SJCRH30 (cell line): Measurements from ENCODE around the gene KDM4B. TPM values are rescaled to one million over a fixed set of nuclear protein-coding genes. Genes with fewer than 3 reads are reported as not detected.

ENCODE experiments used
- DNase-seq, 2 experiments: peaks; one replicate each; pipeline ENCODE4 v3.0.0-alpha.2; 2015 to 2020
- H3K27ac ChIP-seq: fragments of 250-450 bp; sonication (Bioruptor Pico); 2 replicates; pipeline ENCODE4 v1.5.1; 2020; ENCODE audit warnings: mild to moderate bottlenecking, moderate library complexity
- H3K27me3 ChIP-seq: fragments of 250-450 bp; sonication (Bioruptor Pico); 2 replicates; pipeline ENCODE4 v1.5.1; 2020; ENCODE audit warnings: mild to moderate bottlenecking, moderate library complexity
- H3K36me3 ChIP-seq: fragments of 250-450 bp; sonication (Bioruptor Pico); 2 replicates; pipeline ENCODE4 v1.5.1; 2020; ENCODE audit warnings: mild to moderate bottlenecking, moderate library complexity
- H3K4me1 ChIP-seq: fragments of 250-450 bp; sonication (Bioruptor Pico); 2 replicates; pipeline ENCODE4 v1.5.1; 2020; ENCODE audit warnings: mild to moderate bottlenecking, moderate library complexity
- H3K4me3 ChIP-seq: fragments of 250-450 bp; sonication (Bioruptor Pico); 2 replicates; pipeline ENCODE4 v1.5.1; 2020; ENCODE audit warnings: mild to moderate bottlenecking, moderate library complexity
- H3K9me3 ChIP-seq: fragments of 250-450 bp; sonication (Bioruptor Pico); replicated peaks from 2 replicates; pipeline ENCODE4 v1.5.1; 2020; ENCODE audit warnings: mild to moderate bottlenecking, moderate library complexity
- total RNA-seq: library from RNA; depleted of rRNA; stranded (reverse); fragments of >200 nt; shearing (Covaris generic); gene quantifications from 2 replicates; pipeline ENCODE4 v1.2.3, GENCODE V29; 2014

Gene KDM4B
- total RNA-seq, 1 experiment from 2014 or later: 16.2 TPM

- no peaks in the 10 kb centered on the region; the same call in 1 of the 2 replicates for H3K36me3 ChIP-seq
- no peaks in the 10 kb centered on the region for H3K27me3 ChIP-seq
- H3K4me3 ChIP-seq: no peak overlapping the region
- H3K27ac ChIP-seq: no peak overlapping the region
- H3K4me1 ChIP-seq: no peaks in the 10 kb centered on the region
- DNase-seq: no peak
- H3K9me3 ChIP-seq: no peaks in the 10 kb centered on the region
Measured at GRCh38 chr19:5074407-5074806, 105.5 kb downstream of the KDM4B start.

GRCh38 chr19:5074830-5075394 is 106.0 kb downstream of the KDM4B start:
- DNase-seq: no peak
- Histone ChIP-seq H3K9me3 (no peaks in the 10 kb centered on the region), H3K27ac (no peak overlapping the region), H3K27me3 (no peaks in the 10 kb centered on the region), H3K4me1 (no peaks in the 10 kb centered on the region), H3K4me3 (no peak overlapping the region), H3K36me3 (no peaks in the 10 kb centered on the region; the same call in 1 of the 2 replicates)

- H3K9me3 ChIP-seq: no peaks in the 10 kb centered on the region
- no peaks in the 10 kb centered on the region for H3K4me1 ChIP-seq
- no peaks in the 10 kb centered on the region; the same call in 1 of the 2 replicates for H3K36me3 ChIP-seq
- no peak overlapping the region for H3K27ac ChIP-seq
- DNase-seq: no peak
- H3K27me3 ChIP-seq: no peaks in the 10 kb centered on the region
- no peak overlapping the region for H3K4me3 ChIP-seq
Measured at GRCh38 chr19:5075597-5075996, 106.7 kb downstream of the KDM4B start.

GRCh38 chr19:5076440-5077208 is 107.7 kb downstream of the KDM4B start:
- Histone ChIP-seq H3K9me3 (no peaks in the 10 kb centered on the region), H3K4me1 (no peaks in the 10 kb centered on the region), H3K4me3 (no peak overlapping the region), H3K27ac (no peak overlapping the region), H3K36me3 (no peaks in the 10 kb centered on the region; the same call in 1 of the 2 replicates), H3K27me3 (no peaks in the 10 kb centered on the region)
- no peak for DNase-seq

GRCh38 chr19:5077209-5077515 is 108.2 kb downstream of the KDM4B start:
- Histone ChIP-seq H3K9me3 (no peaks in the 10 kb centered on the region), H3K27me3 (no peaks in the 10 kb centered on the region), H3K4me3 (no peak overlapping the region), H3K27ac (no peak overlapping the region), H3K36me3 (no peaks in the 10 kb centered on the region; the same call in 1 of the 2 replicates), H3K4me1 (no peaks in the 10 kb centered on the region)
- no peak for DNase-seq

GRCh38 chr19:5078182-5078581 is 109.3 kb downstream of the KDM4B start:
- Histone ChIP-seq H3K4me3 (no peak overlapping the region), H3K4me1 (no peaks in the 10 kb centered on the region), H3K9me3 (no peaks in the 10 kb centered on the region), H3K27ac (no peak overlapping the region), H3K27me3 (no peaks in the 10 kb centered on the region), H3K36me3 (no peaks in the 10 kb centered on the region; the same call in 1 of the 2 replicates)
- DNase-seq: no peak

GRCh38 chr19:5078666-5079065 is 109.8 kb downstream of the KDM4B start:
- Histone ChIP-seq H3K4me1 (no peaks in the 10 kb centered on the region), H3K9me3 (no peaks in the 10 kb centered on the region), H3K36me3 (no peaks in the 10 kb centered on the region; the same call in 1 of the 2 replicates), H3K4me3 (no peak overlapping the region), H3K27ac (no peak overlapping the region), H3K27me3 (no peaks in the 10 kb centered on the region)
- no peak for DNase-seq

- Histone ChIP-seq H3K4me1 (no peaks in the 10 kb centered on the region), H3K36me3 (no peaks in the 10 kb centered on the region; the same call in 1 of the 2 replicates), H3K27me3 (no peaks in the 10 kb centered on the region), H3K4me3 (no peak overlapping the region), H3K27ac (no peak overlapping the region), H3K9me3 (no peaks in the 10 kb centered on the region)
- DNase-seq: no peak
Measured at GRCh38 chr19:5079071-5079774, 110.3 kb downstream of the KDM4B start.

GRCh38 chr19:5080030-5080654 is 111.2 kb downstream of the KDM4B start:
- no peaks in the 10 kb centered on the region; the same call in 1 of the 2 replicates for H3K36me3 ChIP-seq
- no peaks in the 10 kb centered on the region for H3K9me3 ChIP-seq
- DNase-seq: no peak
- H3K4me1 ChIP-seq: no peaks in the 10 kb centered on the region
- no peak overlapping the region for H3K27ac ChIP-seq
- H3K27me3 ChIP-seq: no peaks in the 10 kb centered on the region
- H3K4me3 ChIP-seq: no peak overlapping the region

- no peaks in the 10 kb centered on the region for H3K27me3 ChIP-seq
Measured at GRCh38 chr19:5080809-5081208, 111.9 kb downstream of the KDM4B start.

GRCh38 chr19:5081443-5082161 is 112.7 kb downstream of the KDM4B start:
- no peak overlapping the region for H3K27ac ChIP-seq
- no peaks in the 10 kb centered on the region for H3K4me1 ChIP-seq
- H3K4me3 ChIP-seq: no peak overlapping the region
- no peak for DNase-seq
- H3K27me3 ChIP-seq: no peaks in the 10 kb centered on the region
- H3K36me3 ChIP-seq: no peaks in the 10 kb centered on the region
- no peaks in the 10 kb centered on the region for H3K9me3 ChIP-seq

More at GRCh38 chr19:5080809-5081208, 111.9 kb downstream of the KDM4B start:
- Histone ChIP-seq H3K4me1 (no peaks in the 10 kb centered on the region), H3K27ac (no peak overlapping the region), H3K4me3 (no peak overlapping the region), H3K36me3 (no peaks in the 10 kb centered on the region), H3K9me3 (no peaks in the 10 kb centered on the region)
- no peak for DNase-seq

- no peaks in the 10 kb centered on the region for H3K36me3 ChIP-seq
- no peaks in the 10 kb centered on the region for H3K27me3 ChIP-seq
- H3K27ac ChIP-seq: no peak overlapping the region
- no peak for DNase-seq
- no peaks in the 10 kb centered on the region for H3K4me1 ChIP-seq
- H3K9me3 ChIP-seq: no peaks in the 10 kb centered on the region
- no peak overlapping the region for H3K4me3 ChIP-seq
Measured at GRCh38 chr19:5083547-5083965, 114.6 kb downstream of the KDM4B start.

- Histone ChIP-seq H3K36me3 (no peaks in the 10 kb centered on the region), H3K4me3 (no peak overlapping the region)
Measured at GRCh38 chr19:5085566-5085965, 116.7 kb downstream of the KDM4B start.

GRCh38 chr19:5086230-5086629 is 117.3 kb downstream of the KDM4B start:
- DNase-seq: no peak
- H3K36me3 ChIP-seq: no peaks in the 10 kb centered on the region
- H3K9me3 ChIP-seq: no peaks in the 10 kb centered on the region
- H3K4me3 ChIP-seq: no peak overlapping the region
- H3K27me3 ChIP-seq: no peaks in the 10 kb centered on the region
- H3K27ac ChIP-seq: no peak overlapping the region
- peaks cover 6% of the 10 kb centered on the region for H3K4me1 ChIP-seq

More at GRCh38 chr19:5085566-5085965, 116.7 kb downstream of the KDM4B start:
- DNase-seq: no peak
- Histone ChIP-seq H3K9me3 (no peaks in the 10 kb centered on the region), H3K27me3 (no peaks in the 10 kb centered on the region), H3K4me1 (no peaks in the 10 kb centered on the region; the same call in 1 of the 2 replicates), H3K27ac (no peak overlapping the region)
